ENCODE data around the gene SLC1A7.

Gene SLC1A7

GRCh38 chr1:53111073-53111556, 31.3 kb downstream of the SLC1A7 start:
- DNase-seq (ENCODE audit: extremely low spot score), result no peak
- CTCF ChIA-PET, result no interaction called here
- POLR2A ChIA-PET, result no interaction called here
- no peak for TF ChIP-seq CTCF (IDR thresholded peaks at IDR 0.05; ENCODE audit: control extremely low read depth, extremely low read depth, low read depth, missing control alignments)

- no peak for DNase-seq (ENCODE audit: extremely low spot score)
- CTCF ChIA-PET, result no interaction called here
- TF ChIP-seq CTCF (IDR thresholded peaks at IDR 0.05; ENCODE audit: control extremely low read depth, extremely low read depth, low read depth, missing control alignments), result no peak
- POLR2A ChIA-PET, result no interaction called here
These were observed 31.9 kb downstream of the SLC1A7 start for GRCh38 chr1:53110370-53111072.

- CTCF ChIA-PET, result no interaction called here
- POLR2A ChIA-PET, result no interaction called here
- no peak for TF ChIP-seq CTCF (IDR thresholded peaks at IDR 0.05; ENCODE audit: control extremely low read depth, extremely low read depth, low read depth, missing control alignments)
- no peak for DNase-seq (ENCODE audit: extremely low spot score)
These were observed 33.5 kb downstream of the SLC1A7 start for GRCh38 chr1:53108646-53109580.

- POLR2A ChIA-PET, result no interaction called here
- CTCF ChIA-PET, result no interaction called here
- TF ChIP-seq CTCF (IDR thresholded peaks at IDR 0.05; ENCODE audit: control extremely low read depth, extremely low read depth, low read depth, missing control alignments), result no peak
- DNase-seq (ENCODE audit: extremely low spot score), result no peak
These were observed 34.7 kb downstream of the SLC1A7 start for GRCh38 chr1:53107570-53108322.

GRCh38 chr1:53107090-53107489, 35.3 kb downstream of the SLC1A7 start:
- ChIA-PET CTCF (no interaction called here), POLR2A (no interaction called here)

More at GRCh38 chr1:53107090-53107489, 35.3 kb downstream of the SLC1A7 start:
- TF ChIP-seq CTCF (IDR thresholded peaks at IDR 0.05; ENCODE audit: control extremely low read depth, extremely low read depth, low read depth, missing control alignments), result no peak
- no peak for DNase-seq (ENCODE audit: extremely low spot score)
